IPS-11a (cell line): Measurements from ENCODE around the gene IL20RA.

Source experiments
- H3K4me3 ChIP-seq: one replicate; pipeline ENCODE4 v1.5.1; 2013; ENCODE audit warnings: low read depth, low read length, control low read depth

Gene IL20RA

GRCh38 chr6:137010128-137010718 is 34.5 kb downstream of the IL20RA start:
- no peak overlapping the region for H3K4me3 ChIP-seq

- H3K4me3 ChIP-seq, result no peak overlapping the region
These were observed 36.6 kb downstream of the IL20RA start for GRCh38 chr6:137008204-137008603.

- H3K4me3 ChIP-seq, result no peak overlapping the region
These were observed 38.7 kb downstream of the IL20RA start for GRCh38 chr6:137006056-137006455.

- H3K4me3 ChIP-seq, result no peak overlapping the region
These were observed 39.7 kb downstream of the IL20RA start for GRCh38 chr6:137005073-137005472.

GRCh38 chr6:137002505-137002904 is 42.3 kb downstream of the IL20RA start:
- H3K4me3 ChIP-seq, result no peak overlapping the region

GRCh38 chr6:137001977-137002302 is 42.8 kb downstream of the IL20RA start:
- no peak overlapping the region for H3K4me3 ChIP-seq

GRCh38 chr6:137001299-137001976 is 43.3 kb downstream of the IL20RA start:
- H3K4me3 ChIP-seq, result no peak overlapping the region

- no peak overlapping the region for H3K4me3 ChIP-seq
These were observed 43.9 kb downstream of the IL20RA start for GRCh38 chr6:137000825-137001224.

GRCh38 chr6:136995521-136995920 is 49.2 kb downstream of the IL20RA start:
- H3K4me3 ChIP-seq, result no peak overlapping the region

- no peak overlapping the region for H3K4me3 ChIP-seq
These were observed 50.0 kb downstream of the IL20RA start for GRCh38 chr6:136994782-136995181.

GRCh38 chr6:136992113-136992512 is 52.7 kb downstream of the IL20RA start:
- H3K4me3 ChIP-seq, result no peak overlapping the region

- H3K4me3 ChIP-seq, result no peak overlapping the region
These were observed 53.1 kb downstream of the IL20RA start for GRCh38 chr6:136991646-136992045.

- no peak overlapping the region for H3K4me3 ChIP-seq
These were observed 54.0 kb downstream of the IL20RA start for GRCh38 chr6:136990754-136991153.

- peak overlapping the region; percentile 63 for H3K4me3 ChIP-seq
These were observed 54.6 kb downstream of the IL20RA start for GRCh38 chr6:136990242-136990578.

- peak overlapping the region; percentile 63 for H3K4me3 ChIP-seq
These were observed 55.1 kb downstream of the IL20RA start for GRCh38 chr6:136989571-136990241.

- H3K4me3 ChIP-seq, result no peak overlapping the region
These were observed 57.2 kb downstream of the IL20RA start for GRCh38 chr6:136987526-136987925.

- H3K4me3 ChIP-seq, result no peak overlapping the region
These were observed 59.3 kb downstream of the IL20RA start for GRCh38 chr6:136985502-136985901.

GRCh38 chr6:136984578-136984977 is 60.2 kb downstream of the IL20RA start:
- H3K4me3 ChIP-seq, result no peak overlapping the region

- no peak overlapping the region for H3K4me3 ChIP-seq
These were observed 61.1 kb downstream of the IL20RA start for GRCh38 chr6:136983687-136984086.

GRCh38 chr6:136982928-136983327 is 61.8 kb downstream of the IL20RA start:
- H3K4me3 ChIP-seq, result no peak overlapping the region

- H3K4me3 ChIP-seq, result no peak overlapping the region
These were observed 64.7 kb downstream of the IL20RA start for GRCh38 chr6:136980070-136980469.

- H3K4me3 ChIP-seq, result no peak overlapping the region
These were observed 65.6 kb downstream of the IL20RA start for GRCh38 chr6:136979206-136979605.

- H3K4me3 ChIP-seq, result no peak overlapping the region
These were observed 67.7 kb downstream of the IL20RA start for GRCh38 chr6:136977075-136977474.
